GM12864 (cell line): Measurements from ENCODE around the gene RSU1.

Experiments
- DNase-seq: peaks from one replicate; pipeline ENCODE4 v3.0.0-alpha.2; 2011; ENCODE audit warnings: low read depth
- H3K4me3 ChIP-seq: 2 replicates; pipeline ENCODE4 v1.5.1; 2011; ENCODE audit warnings: mild to moderate bottlenecking, low read depth, low read length, control low read depth
- TF ChIP-seq, protein P1 (sequence below): IDR thresholded peaks from 2 replicates; pipeline ENCODE4 v1.5.1; 2011; ENCODE audit warnings: low read depth, mild to moderate bottlenecking, moderate library complexity, low read length, control low read depth, inconsistent platforms; ENCODE audit errors: missing control alignments

RSU1 gene

DNA sequence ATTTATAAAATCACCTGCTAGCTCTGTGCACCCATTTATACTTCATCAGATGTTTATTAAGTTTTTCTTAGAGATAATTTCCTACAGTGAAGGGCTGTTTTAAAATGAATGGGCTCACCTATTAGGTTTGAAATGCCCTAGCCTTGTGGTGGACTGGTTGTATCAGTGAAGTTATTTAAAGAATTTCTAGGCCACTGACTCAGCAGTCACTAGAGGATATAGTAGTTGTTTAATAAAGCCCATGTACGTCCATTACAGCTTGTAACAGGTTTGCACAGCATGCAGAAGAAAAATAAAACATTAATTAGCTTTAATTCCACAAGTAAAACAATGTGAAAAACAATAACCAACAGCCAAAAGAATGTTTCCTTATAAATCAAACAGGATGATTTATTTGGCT lies 128.0 kb downstream of the RSU1 start:
- no peak overlapping the region for H3K4me3 ChIP-seq
- no peak for DNase-seq
- TF ChIP-seq, protein P1, sequence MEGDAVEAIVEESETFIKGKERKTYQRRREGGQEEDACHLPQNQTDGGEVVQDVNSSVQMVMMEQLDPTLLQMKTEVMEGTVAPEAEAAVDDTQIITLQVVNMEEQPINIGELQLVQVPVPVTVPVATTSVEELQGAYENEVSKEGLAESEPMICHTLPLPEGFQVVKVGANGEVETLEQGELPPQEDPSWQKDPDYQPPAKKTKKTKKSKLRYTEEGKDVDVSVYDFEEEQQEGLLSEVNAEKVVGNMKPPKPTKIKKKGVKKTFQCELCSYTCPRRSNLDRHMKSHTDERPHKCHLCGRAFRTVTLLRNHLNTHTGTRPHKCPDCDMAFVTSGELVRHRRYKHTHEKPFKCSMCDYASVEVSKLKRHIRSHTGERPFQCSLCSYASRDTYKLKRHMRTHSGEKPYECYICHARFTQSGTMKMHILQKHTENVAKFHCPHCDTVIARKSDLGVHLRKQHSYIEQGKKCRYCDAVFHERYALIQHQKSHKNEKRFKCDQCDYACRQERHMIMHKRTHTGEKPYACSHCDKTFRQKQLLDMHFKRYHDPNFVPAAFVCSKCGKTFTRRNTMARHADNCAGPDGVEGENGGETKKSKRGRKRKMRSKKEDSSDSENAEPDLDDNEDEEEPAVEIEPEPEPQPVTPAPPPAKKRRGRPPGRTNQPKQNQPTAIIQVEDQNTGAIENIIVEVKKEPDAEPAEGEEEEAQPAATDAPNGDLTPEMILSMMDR: no peak

DNA sequence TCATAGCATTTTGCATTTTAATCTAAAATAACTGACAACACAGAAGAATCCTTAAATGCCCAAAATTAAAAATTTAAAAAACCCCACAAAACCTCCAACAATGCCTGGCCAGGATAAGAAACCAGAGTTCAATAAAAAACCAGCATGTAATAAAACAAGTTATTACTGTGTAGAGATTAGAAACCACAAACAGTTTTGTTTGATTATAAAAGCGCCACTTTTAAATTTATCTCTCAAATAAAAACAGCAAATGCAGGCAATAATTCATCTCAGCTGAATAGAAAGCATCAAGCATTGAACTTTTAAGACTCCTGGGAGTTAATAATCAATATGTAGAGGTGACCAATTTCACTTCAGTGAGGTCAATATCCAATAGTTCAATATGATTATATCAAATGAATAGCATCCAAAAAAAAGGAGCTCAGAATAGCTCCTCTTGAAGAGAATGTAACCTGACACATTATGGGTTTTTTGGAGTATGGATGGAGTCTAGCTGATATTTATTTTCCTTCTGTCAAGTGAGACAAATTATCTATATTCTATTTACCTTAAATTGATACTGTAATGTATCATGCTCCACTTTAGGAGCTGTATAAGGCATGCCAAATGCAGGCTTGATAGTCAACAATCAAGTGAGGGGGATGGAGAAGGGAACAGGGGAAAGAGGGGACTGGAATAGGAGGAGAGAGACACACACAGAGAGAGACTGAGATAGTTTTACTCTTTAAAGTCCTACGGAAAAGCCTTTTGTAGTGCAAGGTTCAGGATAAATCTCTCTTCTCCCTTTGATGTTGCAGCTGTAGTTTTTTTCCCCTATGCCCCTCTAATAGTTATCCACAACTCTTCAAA lies 130.9 kb downstream of the RSU1 start:
- TF ChIP-seq, protein P1: no peak
- no peak for DNase-seq
- no peak overlapping the region for H3K4me3 ChIP-seq

- TF ChIP-seq, protein P1: no peak
- no peak for DNase-seq
- H3K4me3 ChIP-seq: no peak overlapping the region
Observed at GRCh38 chr10:16685551-16685950, 131.7 kb downstream of the RSU1 start.

DNA sequence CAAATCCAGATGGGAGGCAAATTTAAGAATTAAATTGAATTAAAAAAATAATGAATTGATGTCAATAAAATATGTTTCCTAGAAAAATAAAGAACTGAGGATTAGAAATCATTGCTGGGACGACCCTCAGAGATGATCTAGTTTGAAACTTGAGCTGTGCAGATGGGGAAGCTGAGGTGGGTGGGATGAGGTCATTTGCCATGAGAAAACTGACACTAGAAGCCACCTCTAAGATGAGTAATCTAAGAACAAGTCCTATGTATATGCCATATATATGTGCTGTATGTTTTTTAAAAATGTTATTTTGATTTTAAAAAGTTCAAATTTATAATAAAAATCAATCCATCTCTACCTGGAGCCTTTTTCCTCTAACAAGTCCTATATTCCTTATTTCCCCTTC lies 135.7 kb downstream of the RSU1 start:
- DNase-seq: no peak
- H3K4me3 ChIP-seq: no peak overlapping the region
- TF ChIP-seq, protein P1: no peak

DNA sequence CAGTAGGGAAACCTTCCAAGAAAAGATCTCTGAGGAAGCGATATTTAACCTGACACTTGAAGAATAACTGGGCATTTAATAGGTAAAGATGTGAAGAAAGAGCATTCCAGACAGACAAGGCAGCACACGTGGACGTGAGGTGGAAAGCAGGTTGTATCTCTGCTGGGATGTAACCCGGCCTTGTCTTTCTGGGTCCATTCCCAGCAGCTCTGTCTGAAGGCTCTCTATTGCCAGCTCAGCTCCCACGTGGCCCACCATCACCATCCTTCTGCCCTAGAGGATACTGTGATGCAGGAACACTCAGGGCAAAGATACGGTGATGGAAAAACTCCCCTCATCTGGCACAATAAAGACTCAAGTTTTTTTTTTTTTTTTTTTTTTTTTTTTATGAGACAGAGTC lies 137.7 kb downstream of the RSU1 start:
- TF ChIP-seq, protein P1: no peak
- no peak for DNase-seq
- H3K4me3 ChIP-seq: no peak overlapping the region

DNA sequence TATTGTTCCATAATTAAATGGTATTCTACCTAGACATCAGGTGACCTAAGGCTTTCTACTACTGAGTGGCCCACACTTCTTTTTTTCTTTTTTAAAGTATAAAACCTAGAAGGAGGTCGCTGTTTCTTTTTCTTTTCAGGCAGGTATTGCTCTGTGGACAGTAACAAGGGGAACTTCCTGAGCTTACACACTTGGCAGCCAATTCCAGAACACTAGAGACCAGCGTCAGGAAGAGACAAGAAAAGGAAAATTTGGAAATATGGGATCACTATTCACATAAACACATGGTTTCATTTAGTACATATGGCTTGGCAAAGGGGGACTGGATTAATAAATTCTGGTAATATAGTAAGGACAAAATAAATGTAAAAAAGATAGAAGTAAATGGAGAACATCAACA lies 141.9 kb downstream of the RSU1 start:
- TF ChIP-seq, protein P1: no peak
- H3K4me3 ChIP-seq: no peak overlapping the region
- no peak for DNase-seq

DNA sequence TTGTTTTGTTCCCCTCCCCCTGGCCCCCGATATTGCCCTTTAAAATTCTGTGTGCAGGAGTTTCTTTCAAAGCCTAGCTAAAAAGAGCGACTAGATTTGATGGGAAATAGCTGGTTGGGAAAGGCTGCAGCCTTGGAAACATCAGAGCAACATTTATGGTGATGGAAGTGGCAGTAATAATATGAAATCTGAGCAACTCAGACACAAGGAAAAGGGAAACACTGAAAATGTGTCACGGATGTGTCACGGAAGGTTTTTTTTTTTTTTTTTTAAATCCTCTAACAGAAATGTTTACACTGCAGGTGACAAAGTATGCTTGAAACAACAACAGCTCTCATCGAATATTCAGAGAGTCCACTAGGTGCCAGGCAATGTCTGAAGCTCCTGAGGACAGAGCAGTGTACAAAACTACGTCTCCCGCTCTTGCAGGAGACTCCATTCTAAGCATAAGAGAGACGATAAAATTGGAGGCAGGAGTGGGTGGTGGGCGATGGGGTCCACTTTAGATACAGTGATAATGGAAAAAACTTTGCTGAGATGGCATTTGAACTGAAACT lies 143.0 kb downstream of the RSU1 start:
- no peak for DNase-seq
- TF ChIP-seq, protein P1: no peak
- no peak overlapping the region for H3K4me3 ChIP-seq
